PC-3 (cell line): ENCODE measurements around the gene SPACA5.

Source experiments
- EZH2 ChIP-seq: fragments of 300-600 bp; sonication (generic); IDR thresholded peaks from one replicate; pipeline ENCODE4 v1.6.1; 2017; ENCODE audit warnings: antibody characterized with exemption, mild to moderate bottlenecking, low read length; ENCODE audit not compliant: unreplicated experiment
- EZH2phosphoT487 ChIP-seq: fragments of 300-600 bp; sonication (generic); IDR thresholded peaks from 2 replicates; pipeline ENCODE4 v1.6.1; 2018; ENCODE audit warnings: mild to moderate bottlenecking, antibody characterized with exemption, low read length, borderline replicate concordance
- TF ChIP-seq, protein P1 (sequence below): fragments of 300-600 bp; sonication (generic); conservative IDR thresholded peaks from 2 replicates; pipeline ENCODE4 v1.5.1; 2017; ENCODE audit warnings: antibody characterized with exemption, low read depth, mild to moderate bottlenecking, low read length

DNA sequence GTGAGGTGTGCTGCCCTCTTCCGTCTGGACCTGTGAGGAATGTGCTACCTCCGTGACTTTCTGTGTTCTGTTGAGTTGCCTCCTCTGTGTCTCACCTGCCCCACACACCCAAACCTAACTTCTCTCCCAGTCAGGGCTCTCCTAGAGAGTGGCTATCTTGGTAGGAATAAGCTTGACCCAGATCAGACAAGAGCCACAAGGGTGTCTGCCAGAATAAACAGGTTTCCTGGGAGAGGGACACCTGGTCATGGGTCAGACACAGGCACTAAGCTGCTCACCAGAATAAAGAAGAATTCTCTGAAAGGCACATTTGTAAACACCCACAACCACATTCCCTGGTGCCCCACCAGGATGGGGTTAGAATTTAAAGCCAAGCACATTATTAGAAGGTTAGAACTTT is 14.1 kb upstream of the SPACA5 start:
- TF ChIP-seq EZH2phosphoT487 (no peak), EZH2 (no peak)
- TF ChIP-seq, protein P1, sequence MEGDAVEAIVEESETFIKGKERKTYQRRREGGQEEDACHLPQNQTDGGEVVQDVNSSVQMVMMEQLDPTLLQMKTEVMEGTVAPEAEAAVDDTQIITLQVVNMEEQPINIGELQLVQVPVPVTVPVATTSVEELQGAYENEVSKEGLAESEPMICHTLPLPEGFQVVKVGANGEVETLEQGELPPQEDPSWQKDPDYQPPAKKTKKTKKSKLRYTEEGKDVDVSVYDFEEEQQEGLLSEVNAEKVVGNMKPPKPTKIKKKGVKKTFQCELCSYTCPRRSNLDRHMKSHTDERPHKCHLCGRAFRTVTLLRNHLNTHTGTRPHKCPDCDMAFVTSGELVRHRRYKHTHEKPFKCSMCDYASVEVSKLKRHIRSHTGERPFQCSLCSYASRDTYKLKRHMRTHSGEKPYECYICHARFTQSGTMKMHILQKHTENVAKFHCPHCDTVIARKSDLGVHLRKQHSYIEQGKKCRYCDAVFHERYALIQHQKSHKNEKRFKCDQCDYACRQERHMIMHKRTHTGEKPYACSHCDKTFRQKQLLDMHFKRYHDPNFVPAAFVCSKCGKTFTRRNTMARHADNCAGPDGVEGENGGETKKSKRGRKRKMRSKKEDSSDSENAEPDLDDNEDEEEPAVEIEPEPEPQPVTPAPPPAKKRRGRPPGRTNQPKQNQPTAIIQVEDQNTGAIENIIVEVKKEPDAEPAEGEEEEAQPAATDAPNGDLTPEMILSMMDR, result no peak
